Suprapubic skin (tissue), 3 donors: Measurements from ENCODE around the gene LRRFIP1.

Source experiments
- CTCF ChIP-seq, 2 donors: fragments of 200-600 bp in 1 of 2; fragments of 450-650 bp in 1 of 2; sonication (generic) in 1 of 2; IDR thresholded peaks; one replicate each; pipeline ENCODE4 v1.5.1; 2016 to 2019; ENCODE audit warnings: antibody characterized with exemption in 2 of 2, mild to moderate bottlenecking in 1 of 2, moderate library complexity in 1 of 2
- POLR2A ChIP-seq, 2 donors: fragments of 450-650 bp; IDR thresholded peaks; one replicate each; pipeline ENCODE4 v1.6.1; 2017; ENCODE audit warnings: antibody characterized with exemption in 2 of 2, mild to moderate bottlenecking in 2 of 2, moderate library complexity in 2 of 2

GRCh38 chr2:237623428-237624403 lies 3.7 kb upstream of the LRRFIP1 start:
- no peak for TF ChIP-seq POLR2A (IDR thresholded peaks at IDR 0.05)
- no peak for TF ChIP-seq CTCF (IDR thresholded peaks at IDR 0.05)
